Neural progenitor cell (in vitro differentiated cells): Measurements from ENCODE around the gene HNRNPA1.

ENCODE experiments used
- CTCF ChIP-seq: fragments of 200-600 bp; sonication (generic); IDR thresholded peaks from 2 replicates; pipeline ENCODE4 v1.5.1; 2017; ENCODE audit warnings: antibody characterized with exemption, mild to moderate bottlenecking
- EZH2phosphoT487 ChIP-seq: fragments of 200-600 bp; sonication (generic); IDR thresholded peaks from 2 replicates; pipeline ENCODE4 v1.6.1; 2017; ENCODE audit warnings: antibody characterized with exemption

- TF ChIP-seq CTCF: no peak
- TF ChIP-seq EZH2phosphoT487: no peak
Measured at GRCh38 chr12:54282949-54283593, 2.5 kb downstream of the HNRNPA1 start.
